Naive thymus-derived CD4-positive, alpha-beta T cell (primary cell): ENCODE data around the gene CADM1. TPM values are rescaled to one million over a fixed set of nuclear protein-coding genes. Genes with fewer than 3 reads are reported as not detected.

Experiments
- ATAC-seq: fragments of 150-1000 bp; cut with Tn5 transposase; 2 replicates; pipeline ENCODE4 v1.10.0; 2021; ENCODE audit warnings: mild to moderate bottlenecking, moderate library complexity
- CTCF ChIA-PET: fragments of 350-600 bp; sonication (Branson Sonifier 250); formaldehyde crosslinking; loops from one replicate; lab custom pipeline; 2021; ENCODE audit warnings: antibody characterized with exemption; lab: Charles Lee
- POLR2A ChIA-PET: fragments of 350-600 bp; sonication (Branson Sonifier 250); formaldehyde crosslinking; loops from one replicate; lab custom pipeline; 2021; ENCODE audit warnings: antibody characterized with exemption, inconsistent platforms; lab: Charles Lee
- DNase-seq, 9 donors: peaks; one replicate each; pipeline versions ENCODE4 v3.0.0 to v3.0.0-alpha.2; 2020 to 2022; ENCODE audit warnings: mixed read lengths in 1 of 9
- H3K27ac ChIP-seq: one replicate; pipeline ENCODE4 v1.7.0; 2013; ENCODE audit warnings: mild to moderate bottlenecking, low read depth, low read length, moderate library complexity
- H3K27me3 ChIP-seq, 2 donors: one replicate each; pipeline ENCODE4 v1.7.0; 2013; ENCODE audit warnings: low read length in 2 of 2, mild to moderate bottlenecking in 2 of 2, moderate library complexity in 2 of 2; ENCODE audit not compliant: control insufficient read depth in 2 of 2, insufficient read depth in 2 of 2
- H3K36me3 ChIP-seq, 3 experiments: 1 replicate in 2 of 3; 2 replicates in 1 of 3; pipeline ENCODE4 v1.7.0; 2013; ENCODE audit warnings: low read length in 3 of 3, mild to moderate bottlenecking in 3 of 3, moderate library complexity in 1 of 3; ENCODE audit not compliant: insufficient read depth in 3 of 3, control insufficient read depth in 2 of 3
- H3K4me1 ChIP-seq, 2 donors: one replicate each; pipeline ENCODE4 v1.7.0; 2013; ENCODE audit warnings: low read length in 2 of 2, mild to moderate bottlenecking in 2 of 2, moderate library complexity in 1 of 2; ENCODE audit not compliant: control insufficient read depth in 2 of 2, insufficient read depth in 2 of 2
- H3K4me3 ChIP-seq: 2 replicates; pipeline ENCODE4 v1.7.0; 2013; ENCODE audit warnings: mild to moderate bottlenecking, low read length
- H3K9me3 ChIP-seq, 3 experiments: 1 replicate in 2 of 3; 2 replicates in 1 of 3; pipeline ENCODE4 v1.7.0; 2013; ENCODE audit warnings: low read length in 3 of 3; ENCODE audit not compliant: control insufficient read depth in 2 of 3
- H3K27ac Mint-ChIP-seq, 9 donors: one replicate each; pipeline ENCODE4 v1.8.0; 2020 to 2022; ENCODE audit warnings: mixed read lengths in 9 of 9, mild to moderate bottlenecking in 8 of 9, moderate library complexity in 5 of 9, inconsistent platforms in 2 of 9
- H3K27me3 Mint-ChIP-seq, 5 donors: one replicate each; pipeline ENCODE4 v1.8.0; 2021 to 2022; ENCODE audit warnings: mixed read lengths in 5 of 5, mild to moderate bottlenecking in 1 of 5
- H3K36me3 Mint-ChIP-seq, 5 donors: one replicate each; pipeline ENCODE4 v1.8.0; 2020 to 2022; ENCODE audit warnings: mixed read lengths in 5 of 5, mild to moderate bottlenecking in 3 of 5, inconsistent platforms in 1 of 5
- H3K4me1 Mint-ChIP-seq, 7 donors: one replicate each; pipeline ENCODE4 v1.8.0; 2020 to 2022; ENCODE audit warnings: mixed read lengths in 7 of 7, mild to moderate bottlenecking in 3 of 7, inconsistent platforms in 1 of 7
- H3K4me3 Mint-ChIP-seq, 10 donors: one replicate each; pipeline ENCODE4 v1.8.0; 2020 to 2022; ENCODE audit warnings: mild to moderate bottlenecking in 10 of 10, mixed read lengths in 10 of 10, moderate library complexity in 6 of 10, inconsistent platforms in 2 of 10
- H3K9me3 Mint-ChIP-seq, 11 donors: one replicate each; pipeline ENCODE4 v1.8.0; 2020 to 2022; ENCODE audit warnings: mixed read lengths in 11 of 11, mild to moderate bottlenecking in 4 of 11, inconsistent platforms in 1 of 11, moderate library complexity in 1 of 11
- intact Hi-C, 2 donors: fragments of 100-400 bp; cut with micrococcal nuclease; formaldehyde crosslinking; loops; one replicate each; pipeline ENCODE4 v1.15.1; 2023
- polyA plus RNA-seq, 2 donors: library from polyadenylated mRNA; unstranded; fragments of 300-500 nt; fragmentation: Illumina TruSeq; gene quantifications; one replicate each; pipeline ENCODE4 v1.2.3, GENCODE V29; 2021
- total RNA-seq, 6 experiments: library from RNA in 5 of 6; stranded (reverse) in 5 of 6; gene quantifications; 1 replicate in 5 of 6; 2 replicates in 1 of 6; pipeline ENCODE4 v1.2.3 and lab custom pipeline; 2021 to 2026

Gene CADM1
- total and polyA plus RNA-seq, 7 experiments from 2014 or later: 0.29 to 2.7 (median 0.69) TPM

DNA sequence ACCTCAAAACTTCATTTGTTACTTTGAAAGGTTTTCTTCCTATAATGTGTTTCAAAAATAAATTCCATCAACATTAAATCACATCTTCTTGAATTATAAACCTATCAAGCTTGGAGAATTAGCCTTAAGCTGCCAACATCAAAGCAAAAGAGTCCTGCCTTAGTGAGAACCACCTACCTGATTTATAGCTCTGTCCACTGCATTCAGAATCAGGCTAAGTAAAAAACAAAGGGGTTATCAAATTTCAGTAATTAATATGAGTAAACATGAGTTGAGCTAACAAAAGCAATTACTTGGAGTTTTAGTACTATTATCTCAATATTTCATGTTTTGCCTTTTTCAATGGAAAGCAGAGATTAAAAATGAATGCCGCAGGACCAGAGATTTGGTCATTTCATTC, 73.9 kb downstream of the CADM1 start:
- DNase-seq (no peak), ATAC-seq (no peak)
- H3K36me3 ChIP-seq: no peaks in the 10 kb centered on the region
- ChIA-PET POLR2A (no interaction called here), CTCF (no interaction called here)
- Mint-ChIP-seq H3K4me1 (no peaks in the 10 kb centered on the region), H3K9me3 (peaks cover 0 to 9% (median 0%) of the 10 kb centered on the region in 11 donors), H3K36me3 (peaks cover 0 to 4% (median 0%) of the 10 kb centered on the region in 5 donors), H3K27me3 (peaks cover 0 to 11% (median 0%) of the 10 kb centered on the region in 5 donors), H3K4me3 (no peak overlapping the region), H3K27ac (no peak overlapping the region)
- H3K27me3 ChIP-seq: no peaks in the 10 kb centered on the region
- H3K9me3 ChIP-seq: no peaks in the 10 kb centered on the region
- H3K4me3 ChIP-seq: no peak overlapping the region
- intact Hi-C loops: no loop called here
- no peak overlapping the region for H3K27ac ChIP-seq
- H3K4me1 ChIP-seq: no peaks in the 10 kb centered on the region

DNA sequence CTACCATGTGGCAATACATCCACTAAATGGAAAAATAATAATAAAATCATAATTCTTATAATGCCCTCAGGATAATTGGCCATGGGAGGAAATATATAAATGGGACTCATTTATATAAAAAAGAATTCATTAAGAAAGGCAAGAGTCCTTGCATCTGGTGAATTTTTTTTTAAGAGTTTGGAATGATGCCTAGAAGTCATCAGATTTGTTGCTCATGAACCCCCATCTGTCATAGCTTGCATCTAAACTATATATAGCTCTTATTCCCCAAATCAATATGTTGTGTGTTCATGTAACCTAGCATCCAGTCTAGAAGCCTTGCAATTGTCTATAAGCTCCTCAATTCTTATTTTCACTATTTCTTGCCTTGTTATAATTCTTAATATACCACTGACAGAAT, 75.9 kb downstream of the CADM1 start:
- H3K9me3 ChIP-seq: no peaks in the 10 kb centered on the region
- Mint-ChIP-seq H3K4me1 (no peaks in the 10 kb centered on the region), H3K9me3 (peaks cover 0 to 9% (median 0%) of the 10 kb centered on the region in 11 donors), H3K36me3 (peaks cover 0 to 4% (median 0%) of the 10 kb centered on the region in 5 donors), H3K4me3 (no peak overlapping the region), H3K27ac (no peak overlapping the region), H3K27me3 (peaks cover 0 to 11% (median 0%) of the 10 kb centered on the region in 5 donors)
- ATAC-seq: no peak
- intact Hi-C loops: no loop called here
- H3K27me3 ChIP-seq: no peaks in the 10 kb centered on the region
- H3K36me3 ChIP-seq: no peaks in the 10 kb centered on the region
- H3K4me3 ChIP-seq: no peak overlapping the region
- H3K27ac ChIP-seq: no peak overlapping the region
- H3K4me1 ChIP-seq: no peaks in the 10 kb centered on the region
- no peak for DNase-seq
- POLR2A ChIA-PET: no interaction called here
- CTCF ChIA-PET: no interaction called here

- Mint-ChIP-seq H3K4me3 (no peak overlapping the region), H3K4me1 (no peaks in the 10 kb centered on the region), H3K36me3 (peaks cover 0 to 4% (median 0%) of the 10 kb centered on the region in 5 donors), H3K9me3 (peaks cover 0 to 4% (median 0%) of the 10 kb centered on the region in 11 donors), H3K27me3 (peaks cover 0 to 11% (median 0%) of the 10 kb centered on the region in 5 donors), H3K27ac (no peak overlapping the region)
- Histone ChIP-seq H3K9me3 (no peaks in the 10 kb centered on the region), H3K27me3 (no peaks in the 10 kb centered on the region), H3K4me3 (no peak overlapping the region), H3K4me1 (no peaks in the 10 kb centered on the region), H3K36me3 (no peaks in the 10 kb centered on the region), H3K27ac (no peak overlapping the region)
- DNase-seq: no peak
- ChIA-PET POLR2A (no interaction called here), CTCF (no interaction called here)
- intact Hi-C loops: no loop called here
- no peak for ATAC-seq
These were observed 78.4 kb downstream of the CADM1 start for GRCh38 chr11:115425816-115426215.

- no peak overlapping the region for H3K27ac Mint-ChIP-seq
- intact Hi-C loops: no loop called here
- DNase-seq (no peak), ATAC-seq (no peak)
- H3K36me3 ChIP-seq: no peaks in the 10 kb centered on the region
- peaks cover 0 to 4% (median 0%) of the 10 kb centered on the region in 11 donors for H3K9me3 Mint-ChIP-seq
- H3K4me1 ChIP-seq: no peaks in the 10 kb centered on the region
- no peaks in the 10 kb centered on the region for H3K4me1 Mint-ChIP-seq
- peaks cover 0 to 11% (median 0%) of the 10 kb centered on the region in 5 donors for H3K27me3 Mint-ChIP-seq
- no peak overlapping the region for H3K27ac ChIP-seq
- H3K36me3 Mint-ChIP-seq: peaks cover 0 to 4% (median 0%) of the 10 kb centered on the region in 5 donors
- no peak overlapping the region for H3K4me3 Mint-ChIP-seq
- CTCF ChIA-PET: no interaction called here
- no peak overlapping the region for H3K4me3 ChIP-seq
- H3K27me3 ChIP-seq: no peaks in the 10 kb centered on the region
- no peaks in the 10 kb centered on the region for H3K9me3 ChIP-seq
- POLR2A ChIA-PET: no interaction called here
These were observed 79.0 kb downstream of the CADM1 start for GRCh38 chr11:115425250-115425649.

- no peak overlapping the region for H3K27ac Mint-ChIP-seq
- DNase-seq: no peak
- H3K4me3 ChIP-seq: no peak overlapping the region
- ATAC-seq: no peak
- intact Hi-C loops: no loop called here
- H3K4me3 Mint-ChIP-seq: no peak overlapping the region
- H3K4me1 Mint-ChIP-seq: no peaks in the 10 kb centered on the region
- H3K36me3 ChIP-seq: no peaks in the 10 kb centered on the region
- H3K27ac ChIP-seq: no peak overlapping the region
- peaks cover 0 to 11% (median 0%) of the 10 kb centered on the region in 5 donors for H3K27me3 Mint-ChIP-seq
- H3K27me3 ChIP-seq: no peaks in the 10 kb centered on the region
- CTCF ChIA-PET: no interaction called here
- H3K4me1 ChIP-seq: no peaks in the 10 kb centered on the region
- H3K9me3 Mint-ChIP-seq: peaks cover 0 to 4% (median 0%) of the 10 kb centered on the region in 11 donors
- POLR2A ChIA-PET: no interaction called here
- no peaks in the 10 kb centered on the region for H3K9me3 ChIP-seq
- H3K36me3 Mint-ChIP-seq: peaks cover 0 to 4% (median 0%) of the 10 kb centered on the region in 5 donors
These were observed 80.3 kb downstream of the CADM1 start for GRCh38 chr11:115423728-115424459.

GRCh38 chr11:115421992-115422689, 82.1 kb downstream of the CADM1 start:
- H3K9me3 Mint-ChIP-seq: peaks cover 0 to 3% (median 0%) of the 10 kb centered on the region in 11 donors
- H3K27ac Mint-ChIP-seq: no peak overlapping the region
- H3K36me3 Mint-ChIP-seq: peaks cover 0 to 1% (median 0%) of the 10 kb centered on the region in 5 donors
- no peaks in the 10 kb centered on the region for H3K4me1 Mint-ChIP-seq
- Histone ChIP-seq H3K4me3 (no peak overlapping the region), H3K4me1 (no peaks in the 10 kb centered on the region), H3K9me3 (no peaks in the 10 kb centered on the region), H3K36me3 (no peaks in the 10 kb centered on the region), H3K27ac (no peak overlapping the region), H3K27me3 (no peaks in the 10 kb centered on the region)
- intact Hi-C loops: no loop called here
- H3K4me3 Mint-ChIP-seq: no peak overlapping the region
- peaks cover 0 to 8% (median 0%) of the 10 kb centered on the region in 5 donors for H3K27me3 Mint-ChIP-seq
- ATAC-seq: no peak
- POLR2A ChIA-PET: no interaction called here
- DNase-seq: no peak
- CTCF ChIA-PET: no interaction called here
